ENCODE measurements around the gene GABARAP.

GABARAP gene

GRCh38 chr17:7239091-7240027 lies 2.9 kb downstream of the GABARAP start, which contains the start of gene PHF23:
Gene PHF23 (minus strand): TSS chr17:7239457. CDS start chr17:7239279, 178 bp downstream.
- DNase-seq = peak; percentile 99
- no peaks in the 10 kb centered on the region for H3K9me3 ChIP-seq (ENCODE audit: severe bottlenecking)
- TF ChIP-seq, protein P1, sequence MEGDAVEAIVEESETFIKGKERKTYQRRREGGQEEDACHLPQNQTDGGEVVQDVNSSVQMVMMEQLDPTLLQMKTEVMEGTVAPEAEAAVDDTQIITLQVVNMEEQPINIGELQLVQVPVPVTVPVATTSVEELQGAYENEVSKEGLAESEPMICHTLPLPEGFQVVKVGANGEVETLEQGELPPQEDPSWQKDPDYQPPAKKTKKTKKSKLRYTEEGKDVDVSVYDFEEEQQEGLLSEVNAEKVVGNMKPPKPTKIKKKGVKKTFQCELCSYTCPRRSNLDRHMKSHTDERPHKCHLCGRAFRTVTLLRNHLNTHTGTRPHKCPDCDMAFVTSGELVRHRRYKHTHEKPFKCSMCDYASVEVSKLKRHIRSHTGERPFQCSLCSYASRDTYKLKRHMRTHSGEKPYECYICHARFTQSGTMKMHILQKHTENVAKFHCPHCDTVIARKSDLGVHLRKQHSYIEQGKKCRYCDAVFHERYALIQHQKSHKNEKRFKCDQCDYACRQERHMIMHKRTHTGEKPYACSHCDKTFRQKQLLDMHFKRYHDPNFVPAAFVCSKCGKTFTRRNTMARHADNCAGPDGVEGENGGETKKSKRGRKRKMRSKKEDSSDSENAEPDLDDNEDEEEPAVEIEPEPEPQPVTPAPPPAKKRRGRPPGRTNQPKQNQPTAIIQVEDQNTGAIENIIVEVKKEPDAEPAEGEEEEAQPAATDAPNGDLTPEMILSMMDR (IDR thresholded peaks at IDR 0.05; ENCODE audit: low read depth, low read length) = no peak
- peak within 1 kb of the TSS; percentile 96 for H3K4me3 ChIP-seq (ENCODE audit: low read depth, low read length)
- H3K36me3 ChIP-seq = peaks cover 70% of the 10 kb centered on the region
- H3K27ac ChIP-seq = peak within 1 kb of the TSS; percentile 92
- H3K27me3 ChIP-seq (ENCODE audit: insufficient read depth, low read depth, severe bottlenecking) = no peaks in the 10 kb centered on the region

- no peaks in the 10 kb centered on the region for H3K9me3 ChIP-seq (ENCODE audit: severe bottlenecking)
Measured at GRCh38 chr17:7238420-7239090, 3.7 kb downstream of the GABARAP start.

DNA sequence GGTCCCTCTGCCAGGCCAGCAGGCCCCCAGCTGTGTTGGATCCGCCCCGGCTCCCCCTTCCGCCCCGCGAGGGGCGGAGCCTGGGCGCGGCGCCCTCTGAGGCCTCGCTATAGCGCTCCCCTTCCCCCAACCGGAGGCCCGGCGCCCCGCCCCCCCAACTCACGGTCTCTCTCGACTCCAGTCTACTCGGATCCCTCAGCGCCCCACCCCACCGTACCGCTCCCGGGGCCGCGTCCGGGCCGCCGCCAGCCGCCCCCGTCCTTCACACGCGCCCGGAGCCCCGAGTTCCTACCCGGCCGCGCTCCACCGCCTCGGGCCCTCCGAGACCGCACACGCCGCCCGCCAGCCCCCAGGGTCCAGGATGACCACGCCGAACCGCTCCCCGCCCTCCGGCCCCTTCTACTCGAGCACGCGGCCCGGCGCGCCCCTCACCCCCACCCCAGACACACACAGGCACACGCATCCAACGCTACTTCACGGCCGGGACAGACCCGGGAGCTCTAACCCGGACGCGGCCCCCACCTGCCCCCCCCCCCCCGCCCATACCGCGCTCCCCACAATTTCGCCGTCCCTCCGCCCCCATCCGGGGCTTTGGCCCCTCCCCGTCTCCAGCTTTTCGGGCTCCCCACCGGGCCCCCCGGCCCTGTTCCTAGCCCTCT lies 4.4 kb downstream of the GABARAP start:
- H3K4me3 ChIP-seq (ENCODE audit: low read depth, low read length) = peak overlapping the region; percentile 96
- no peaks in the 10 kb centered on the region for H3K27me3 ChIP-seq (ENCODE audit: insufficient read depth, low read depth, severe bottlenecking)
- peak overlapping the region; percentile 95 for H3K27ac ChIP-seq
- TF ChIP-seq, protein P1 (IDR thresholded peaks at IDR 0.05; ENCODE audit: low read depth, low read length) = no peak
- peaks cover 57% of the 10 kb centered on the region for H3K36me3 ChIP-seq
- no peaks in the 10 kb centered on the region for H3K9me3 ChIP-seq (ENCODE audit: severe bottlenecking)
- peak; percentile 89 for DNase-seq

More at GRCh38 chr17:7238420-7239090, 3.7 kb downstream of the GABARAP start:
- Histone ChIP-seq H3K27me3 (ENCODE audit: insufficient read depth, low read depth, severe bottlenecking) (no peaks in the 10 kb centered on the region), H3K36me3 (peaks cover 62% of the 10 kb centered on the region), H3K27ac (peak overlapping the region; percentile 92), H3K4me3 (ENCODE audit: low read depth, low read length) (peak overlapping the region; percentile 96)
- TF ChIP-seq, protein P1 (IDR thresholded peaks at IDR 0.05; ENCODE audit: low read depth, low read length) = no peak
- DNase-seq = peak; percentile 55

GRCh38 chr17:7237266-7237760 lies 4.9 kb downstream of the GABARAP start:
- Histone ChIP-seq H3K36me3 (peaks cover 61% of the 10 kb centered on the region), H3K27me3 (ENCODE audit: insufficient read depth, low read depth, severe bottlenecking) (no peaks in the 10 kb centered on the region), H3K27ac (peak overlapping the region; percentile 95), H3K4me3 (ENCODE audit: low read depth, low read length) (peak overlapping the region; percentile 96), H3K9me3 (ENCODE audit: severe bottlenecking) (no peaks in the 10 kb centered on the region)
- TF ChIP-seq, protein P1 (IDR thresholded peaks at IDR 0.05; ENCODE audit: low read depth, low read length) = no peak
- DNase-seq = no peak

DNA sequence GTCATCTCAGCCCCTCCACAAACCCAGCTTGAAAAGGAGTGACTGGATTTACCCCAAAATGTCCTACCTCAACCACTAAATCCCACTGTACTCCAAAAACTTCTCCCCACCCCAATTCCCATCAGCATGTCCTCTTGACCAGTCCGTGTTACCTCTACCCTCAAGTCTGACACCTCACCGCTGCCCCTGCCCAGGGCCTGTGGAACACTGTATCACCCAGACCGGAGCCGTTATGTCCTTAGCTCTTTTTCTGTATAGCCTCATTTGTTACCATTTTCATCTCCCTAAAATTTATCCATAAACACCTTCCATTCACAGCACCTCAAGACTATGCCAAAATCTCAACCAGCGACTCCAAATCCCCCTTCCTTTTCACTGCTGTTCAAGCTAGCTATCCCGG lies 5.4 kb downstream of the GABARAP start:
- peak overlapping the region; percentile 95; the same call in 1 of the 2 replicates for H3K27ac ChIP-seq
- H3K9me3 ChIP-seq (ENCODE audit: severe bottlenecking) = no peaks in the 10 kb centered on the region
- no peak for DNase-seq
- TF ChIP-seq, protein P1 (IDR thresholded peaks at IDR 0.05; ENCODE audit: low read depth, low read length) = no peak
- peaks cover 61% of the 10 kb centered on the region for H3K36me3 ChIP-seq
- H3K27me3 ChIP-seq (ENCODE audit: insufficient read depth, low read depth, severe bottlenecking) = no peaks in the 10 kb centered on the region
- H3K4me3 ChIP-seq (ENCODE audit: low read depth, low read length) = no peak overlapping the region

Data from WERI-Rb-1 (cell line).